HG03439 (cell line): Measurements from ENCODE around the gene CDH26.

Source experiments
- ATAC-seq: cut with Tn5 transposase; IDR thresholded peaks from one replicate; pipeline ENCODE4 v1.9.1; 2021; ENCODE audit warnings: mild to moderate bottlenecking, moderate library complexity; ENCODE audit not compliant: unreplicated experiment

Gene CDH26

DNA sequence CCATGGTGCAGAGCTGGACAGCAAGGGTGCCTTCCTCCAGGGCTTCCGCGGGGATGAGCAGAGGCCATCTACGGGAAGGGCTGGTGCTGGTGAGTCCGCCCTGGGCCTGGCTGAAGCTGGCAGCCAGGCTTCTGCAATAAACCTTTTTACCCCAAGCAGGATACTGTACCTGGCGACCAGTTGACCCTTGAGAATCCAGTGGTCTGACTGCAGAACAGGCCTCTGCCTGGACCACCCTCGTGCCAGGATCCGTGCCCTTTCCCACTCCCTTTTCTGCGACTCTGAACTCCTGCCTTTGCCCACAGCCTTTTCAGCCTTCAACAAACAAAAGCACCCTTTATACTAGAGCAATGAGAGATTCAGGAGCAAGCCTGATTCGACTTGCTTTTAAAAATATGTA lies 18.9 kb downstream of the CDH26 start:
- no peak for ATAC-seq

DNA sequence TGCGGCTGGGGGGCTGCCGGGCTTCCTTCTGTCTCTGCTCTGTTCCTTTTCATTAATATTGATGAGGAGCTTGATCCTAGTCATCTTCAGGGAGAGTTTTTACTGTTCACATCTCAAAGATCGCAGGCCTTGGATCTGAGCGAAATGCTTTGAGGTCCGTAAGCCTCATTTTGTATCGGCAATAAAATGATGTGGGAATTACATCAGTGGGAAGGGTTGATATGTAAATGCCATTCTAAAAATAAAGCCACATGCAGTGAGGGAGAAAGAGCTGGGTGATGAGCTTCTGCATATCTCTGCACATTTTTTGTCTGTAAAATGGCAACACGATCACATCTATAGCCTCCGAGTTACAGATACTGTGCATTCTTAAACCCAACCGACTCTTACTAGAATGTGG lies 24.9 kb downstream of the CDH26 start:
- no peak for ATAC-seq

- ATAC-seq, result no peak
Observed at GRCh38 chr20:59984541-59984940, 26.3 kb downstream of the CDH26 start.

DNA sequence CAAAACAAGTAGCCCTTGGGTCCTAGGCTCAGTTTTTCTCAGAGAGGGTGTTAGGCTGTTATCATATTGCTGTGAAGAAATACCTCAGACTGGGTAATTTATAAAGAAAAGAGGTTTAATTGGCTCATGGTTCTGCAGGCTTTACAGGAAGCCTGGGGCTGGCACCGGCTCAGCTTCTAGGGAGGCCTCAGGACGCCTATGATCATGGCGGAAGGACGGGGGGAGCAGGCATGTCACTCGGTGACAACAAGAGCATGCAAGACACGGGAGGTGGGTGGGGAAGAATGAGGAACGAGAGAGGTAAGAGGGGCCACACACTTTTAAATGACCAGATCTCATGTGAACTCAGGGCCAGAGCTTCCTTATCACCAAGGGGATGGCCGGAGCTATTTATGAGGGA lies 26.9 kb downstream of the CDH26 start:
- ATAC-seq, result no peak

GRCh38 chr20:59985864-59986263 lies 27.6 kb downstream of the CDH26 start:
- no peak for ATAC-seq

DNA sequence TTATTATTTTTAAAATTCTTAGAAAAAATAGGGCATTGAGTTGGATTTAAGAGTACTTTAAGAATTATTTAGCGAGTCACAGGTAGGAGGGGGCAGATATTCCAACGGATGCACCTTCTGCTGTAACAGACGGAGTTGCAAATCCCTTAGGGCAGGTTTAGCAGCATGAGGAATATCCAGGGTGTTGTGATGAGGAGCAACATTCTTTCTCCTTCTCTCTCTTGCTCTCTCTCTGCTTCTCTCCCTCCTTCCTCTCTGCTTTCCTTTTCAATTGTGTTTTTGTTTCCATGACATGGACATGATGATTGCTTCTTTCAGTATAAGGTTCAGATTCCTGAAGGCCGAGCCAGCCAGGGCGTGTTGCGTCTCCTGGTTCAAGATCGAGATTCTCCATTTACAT lies 28.9 kb downstream of the CDH26 start:
- no peak for ATAC-seq

GRCh38 chr20:59988141-59988540 lies 29.9 kb downstream of the CDH26 start:
- ATAC-seq, result no peak

GRCh38 chr20:59992526-59993084 lies 34.4 kb downstream of the CDH26 start:
- no peak for ATAC-seq

DNA sequence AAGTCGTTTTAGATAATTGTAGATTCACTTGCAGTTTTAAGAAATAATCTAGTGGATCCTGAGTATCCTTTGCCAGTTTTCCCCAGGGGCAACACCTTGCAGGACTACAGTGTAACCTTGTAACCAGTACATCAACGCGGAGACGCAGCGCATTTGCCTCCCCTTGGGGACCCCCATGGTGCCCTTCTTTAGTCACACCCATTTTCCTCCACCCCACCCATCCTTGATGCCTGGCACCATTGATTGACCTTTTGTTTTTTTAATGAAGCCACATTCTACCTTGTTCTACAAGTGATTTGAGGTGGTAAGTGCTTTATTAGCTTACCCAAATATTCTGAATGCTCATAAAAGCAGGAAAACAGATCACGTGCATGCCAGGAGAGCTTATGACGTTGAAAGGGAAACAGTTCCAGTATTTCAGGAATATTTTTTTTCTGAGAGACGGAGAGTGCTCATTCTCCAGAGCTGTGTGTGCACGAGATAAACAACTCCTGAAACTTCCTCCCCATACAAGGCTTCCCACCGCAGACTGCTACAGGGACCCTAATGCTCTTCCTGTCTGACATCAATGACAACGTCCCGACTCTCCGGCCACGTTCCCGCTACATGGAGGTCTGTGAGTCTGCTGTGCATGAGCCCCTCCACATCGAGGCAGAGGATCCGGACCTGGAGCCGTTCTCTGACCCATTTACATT lies 35.7 kb downstream of the CDH26 start:
- ATAC-seq, result no peak

DNA sequence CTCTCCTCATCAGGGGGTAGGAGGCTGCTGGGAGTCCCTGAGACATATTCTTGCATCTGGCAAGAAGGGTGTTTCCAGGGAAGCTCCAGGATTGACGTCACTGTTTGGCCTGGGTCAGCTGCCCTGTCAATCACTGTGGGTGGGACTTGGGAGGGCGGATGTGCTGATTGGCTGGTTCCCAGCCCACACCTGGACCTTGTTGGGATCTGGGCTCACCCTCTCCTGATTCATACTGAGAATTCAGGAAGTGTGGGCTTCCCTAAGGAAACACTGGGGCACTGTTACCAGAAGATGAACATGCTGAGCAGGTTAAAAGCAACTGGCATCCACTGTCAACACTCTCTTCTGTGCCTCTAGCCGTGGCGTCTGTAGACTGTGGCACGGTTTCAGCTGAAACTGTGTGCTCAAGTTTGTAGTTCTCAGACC lies 36.5 kb downstream of the CDH26 start:
- no peak for ATAC-seq

- ATAC-seq, result no peak
Observed at GRCh38 chr20:59996108-59996507, 37.9 kb downstream of the CDH26 start.

GRCh38 chr20:59997896-59998295 lies 39.7 kb downstream of the CDH26 start:
- ATAC-seq, result no peak

DNA sequence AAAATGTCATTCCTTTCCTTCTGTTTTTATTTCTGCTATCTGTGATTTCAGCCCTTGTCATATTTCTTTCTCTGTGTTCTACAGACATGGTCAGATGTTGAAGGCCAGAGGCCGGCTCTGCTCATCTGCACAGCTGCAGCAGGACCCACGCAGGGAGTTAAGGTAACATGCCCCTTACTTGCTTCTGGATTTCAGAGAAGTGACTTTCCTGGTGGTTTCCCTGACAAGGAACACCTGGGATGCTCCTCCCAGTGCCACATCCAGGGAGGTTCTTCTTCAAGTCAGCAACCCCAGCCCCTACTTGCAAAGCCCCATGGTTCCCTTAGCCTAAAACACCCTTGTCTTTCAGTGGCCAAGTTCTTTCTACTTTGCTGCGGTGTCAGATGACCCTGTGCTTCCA lies 41.3 kb downstream of the CDH26 start:
- ATAC-seq, result no peak

- ATAC-seq, result no peak
Observed at GRCh38 chr20:60000271-60001042, 42.2 kb downstream of the CDH26 start.

DNA sequence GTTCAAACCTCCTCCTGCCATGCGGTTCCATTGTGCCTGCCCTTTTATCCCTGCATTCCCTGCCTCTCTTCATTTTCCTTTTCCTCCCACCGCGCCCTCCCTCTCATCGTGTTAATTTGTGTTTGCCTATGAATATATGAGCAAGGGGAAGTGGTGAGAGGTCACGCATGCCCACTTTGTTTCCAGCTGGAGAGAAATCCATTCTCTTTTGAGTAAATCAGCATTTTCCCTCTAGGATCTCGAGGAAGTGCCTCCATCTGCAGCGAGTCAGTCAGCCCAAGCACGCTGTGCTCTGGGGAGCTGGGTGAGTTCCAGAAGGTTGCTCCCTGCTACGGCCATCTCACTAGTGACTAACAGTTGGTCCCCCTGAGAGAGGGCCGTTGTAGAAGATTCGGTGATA lies 42.9 kb downstream of the CDH26 start:
- ATAC-seq, result no peak

DNA sequence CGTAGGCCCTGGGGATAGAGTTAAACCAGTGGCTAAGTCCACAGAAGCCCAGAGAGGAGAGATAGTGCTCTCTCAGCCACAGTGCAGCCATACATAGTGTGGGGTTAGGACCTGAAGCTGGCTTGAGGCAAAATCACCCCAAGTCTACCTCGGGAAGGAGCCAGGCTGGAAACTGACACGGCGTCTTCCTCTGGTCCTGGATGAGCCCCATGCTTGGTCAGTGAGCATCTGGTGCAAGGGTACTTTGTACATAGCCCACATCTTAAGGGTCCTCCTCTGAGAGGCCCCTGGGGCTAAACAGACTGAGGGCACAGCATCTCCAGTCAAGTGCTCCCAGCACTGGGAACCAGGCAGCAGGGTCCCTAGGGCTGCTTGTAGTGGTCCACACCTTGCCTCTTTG lies 45.6 kb downstream of the CDH26 start:
- no peak for ATAC-seq

GRCh38 chr20:60006261-60006660 lies 48.0 kb downstream of the CDH26 start:
- no peak for ATAC-seq

GRCh38 chr20:60007464-60007863 lies 49.2 kb downstream of the CDH26 start:
- no peak for ATAC-seq

DNA sequence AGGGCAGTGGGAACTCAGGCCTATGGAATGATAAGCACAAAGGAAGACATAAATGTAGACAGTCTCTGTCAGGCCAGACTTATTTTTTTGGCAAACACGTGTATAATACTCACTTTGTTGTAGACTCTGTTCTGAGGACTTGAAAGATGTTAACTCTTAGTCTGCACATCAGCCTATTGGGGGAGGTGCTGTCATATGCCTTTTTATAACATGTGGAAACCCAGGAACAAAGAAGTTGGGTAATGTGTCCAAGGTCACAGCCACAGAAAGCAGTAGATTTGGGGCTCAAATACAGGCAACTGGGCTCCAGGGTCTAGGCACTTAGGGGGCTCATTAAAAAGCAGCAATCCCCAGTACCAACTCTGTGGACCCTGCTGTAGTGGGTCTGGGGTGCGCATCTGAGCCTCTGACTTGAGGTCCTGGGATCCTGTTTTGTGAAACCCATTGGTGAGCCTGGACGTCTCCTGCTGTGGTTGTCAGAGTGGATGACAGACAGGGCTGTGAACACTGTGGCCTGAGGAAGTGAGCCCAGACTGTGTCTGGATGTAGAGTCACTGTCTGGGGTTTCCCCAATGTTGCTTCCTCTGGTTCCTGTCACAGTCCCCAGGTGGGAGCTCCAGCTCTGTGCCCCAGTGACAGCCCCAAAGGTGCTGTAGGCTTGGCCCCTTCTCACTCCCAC lies 50.0 kb downstream of the CDH26 start:
- no peak for ATAC-seq

GRCh38 chr20:60009318-60009717 lies 51.1 kb downstream of the CDH26 start:
- no peak for ATAC-seq

GRCh38 chr20:60009826-60010616 lies 51.8 kb downstream of the CDH26 start:
- no peak for ATAC-seq
